GM10266 (cell line): ENCODE data around the gene PDZRN3.

Experiments
- DNase-seq: peaks from one replicate; pipeline ENCODE4 v3.0.0; 2012; ENCODE audit errors: extremely low spot score
- CTCF ChIP-seq: IDR thresholded peaks from 2 replicates; pipeline ENCODE4 v1.5.1; 2012; ENCODE audit warnings: mild to moderate bottlenecking, low read depth; ENCODE audit not compliant: control insufficient read depth, insufficient read depth; ENCODE audit errors: missing control alignments

The PDZRN3 gene

GRCh38 chr3:73653351-73653750 lies 28.6 kb upstream of the PDZRN3 start:
- no peak for DNase-seq
- no peak for TF ChIP-seq CTCF

GRCh38 chr3:73652896-73653295 lies 28.2 kb upstream of the PDZRN3 start:
- no peak for TF ChIP-seq CTCF

GRCh38 chr3:73637042-73637441 lies 12.3 kb upstream of the PDZRN3 start:
- TF ChIP-seq CTCF = no peak
- no peak for DNase-seq

More at GRCh38 chr3:73652896-73653295, 28.2 kb upstream of the PDZRN3 start:
- no peak for DNase-seq

- DNase-seq = no peak
- TF ChIP-seq CTCF = no peak
Observed at GRCh38 chr3:73635254-73635653, 10.5 kb upstream of the PDZRN3 start.

GRCh38 chr3:73633916-73634344 lies 9.2 kb upstream of the PDZRN3 start:
- DNase-seq = no peak
- TF ChIP-seq CTCF = no peak

- no peak for TF ChIP-seq CTCF
- no peak for DNase-seq
Observed at GRCh38 chr3:73633453-73633852, 8.7 kb upstream of the PDZRN3 start.

- DNase-seq = no peak
- TF ChIP-seq CTCF = no peak
Observed at GRCh38 chr3:73626106-73626505, 1.4 kb upstream of the PDZRN3 start.
